Measurements from ENCODE around the gene OTUD5. TPM values are rescaled to one million over a fixed set of nuclear protein-coding genes. Genes with fewer than 3 reads are reported as not detected.
"Not testable (repeated sequence)": the region's sequence is repeated elsewhere in the genome, so short reads cannot be mapped to it uniquely, and the experiment has no call there.

The OTUD5 gene
- total RNA-seq, 1 experiment from 2014 or later = 62.5 TPM

- no peak overlapping the region for H2BK15ac ChIP-seq (ENCODE audit: low read depth, low read length)
- no peak overlapping the region for H3K18ac ChIP-seq (ENCODE audit: insufficient read length, low read depth, low read length)
- no peak overlapping the region for H2BK5ac ChIP-seq (ENCODE audit: insufficient read length, low read length)
- H4K8ac ChIP-seq (replicated peaks; ENCODE audit: insufficient read length, low read depth, low read length) = no peak overlapping the region
- H3K9me3 Mint-ChIP-seq = peaks cover 50 to 54% of the 10 kb centered on the region in 2 experiments
- no peak overlapping the region for H3K56ac ChIP-seq (ENCODE audit: insufficient read length, low read depth, low read length)
- peak; percentile 13; the same call in 1 of the 3 replicates for TF ChIP-seq CTCF (conservative IDR thresholded peaks at IDR 0.05)
- H3K27ac ChIP-seq (ENCODE audit: insufficient read length, low read depth, low read length) = no peak overlapping the region
- no peak overlapping the region for H3K4me2 ChIP-seq (ENCODE audit: insufficient read depth, insufficient read length, low read length)
- H3K14ac ChIP-seq (ENCODE audit: insufficient read depth, low read length) = no peak overlapping the region
- no peak overlapping the region for H2BK12ac ChIP-seq (ENCODE audit: insufficient read length, low read depth, low read length)
- no peaks in the 10 kb centered on the region for H3K79me1 ChIP-seq (ENCODE audit: insufficient read depth, low read depth, low read length, poor library complexity, severe bottlenecking)
- no peak overlapping the region for H3K27ac Mint-ChIP-seq
- no peaks in the 10 kb centered on the region for H3K23me2 ChIP-seq (ENCODE audit: insufficient read length, low read depth, low read length, poor library complexity, severe bottlenecking)
- no peak overlapping the region for H2BK120ac ChIP-seq (ENCODE audit: low read depth, low read length, poor library complexity, severe bottlenecking)
- H3K23ac ChIP-seq (ENCODE audit: insufficient read length, low read depth, low read length) = no peak overlapping the region
- no peaks in the 10 kb centered on the region for H4K20me1 ChIP-seq (ENCODE audit: control insufficient read depth, insufficient read depth, insufficient read length)
- no peak overlapping the region for H3K4ac ChIP-seq (ENCODE audit: low read depth, low read length)
- no peak overlapping the region for H3K4me3 Mint-ChIP-seq
- H3K27me3 ChIP-seq (ENCODE audit: insufficient read depth, low read length) = no peaks in the 10 kb centered on the region
- no peak overlapping the region for H4K5ac ChIP-seq (ENCODE audit: insufficient read length, low read depth, low read length)
- no peaks in the 10 kb centered on the region for H3K9me3 ChIP-seq (ENCODE audit: control insufficient read depth, low read depth, low read length)
- H3K4me1 Mint-ChIP-seq = no peaks in the 10 kb centered on the region
- no peak overlapping the region for H3K9ac ChIP-seq (ENCODE audit: extremely low read depth, insufficient read length, low read length)
- WGBS (ENCODE audit: extremely low coverage, insufficient read length, low lambda C conversion rate) = no CpG with 5 or more reads among the region's 10 CpGs
- peaks cover 10% of the 10 kb centered on the region for H3K27me3 Mint-ChIP-seq (ENCODE audit: low read depth)
- no peak overlapping the region for H2BK20ac ChIP-seq (ENCODE audit: low read depth, low read length, poor library complexity, severe bottlenecking)
- H2AK5ac ChIP-seq (ENCODE audit: insufficient read length, low read length) = no peak overlapping the region
- DNase-seq = no peak
- H3K4me1 ChIP-seq (ENCODE audit: insufficient read depth, low read length) = no peaks in the 10 kb centered on the region
- no peak overlapping the region for H3T11ph ChIP-seq (ENCODE audit: low read length)
- H3K36me3 Mint-ChIP-seq (ENCODE audit: insufficient read depth in 1 of 3, low read depth in 3 of 3) = peaks cover 0 to 3% (median 2%) of the 10 kb centered on the region in 3 experiments; a peak in 2 of 7 replicates
- H4K91ac ChIP-seq (ENCODE audit: insufficient read length, low read depth, low read length) = no peak overlapping the region
- no peaks in the 10 kb centered on the region for H3K79me2 ChIP-seq (ENCODE audit: insufficient read depth, low read length)
- no peak overlapping the region for H2AFZ ChIP-seq (ENCODE audit: low read length)
Observed at GRCh38 chrX:48883729-48884128, 73.7 kb downstream of the OTUD5 start.

GRCh38 chrX:48876944-48877343 is 80.5 kb downstream of the OTUD5 start:
- H3K9me3 Mint-ChIP-seq = peaks cover 52 to 56% of the 10 kb centered on the region in 2 experiments
- not testable (repeated sequence) for H3K9ac ChIP-seq (ENCODE audit: extremely low read depth, insufficient read length, low read length); H3K14ac ChIP-seq (ENCODE audit: insufficient read depth, low read length); H3K27ac Mint-ChIP-seq; H4K91ac ChIP-seq (ENCODE audit: insufficient read length, low read depth, low read length); H3K79me1 ChIP-seq (ENCODE audit: insufficient read depth, low read depth, low read length, poor library complexity, severe bottlenecking); H3K27me3 ChIP-seq (ENCODE audit: insufficient read depth, low read length); H3K23me2 ChIP-seq (ENCODE audit: insufficient read length, low read depth, low read length, poor library complexity, severe bottlenecking); H2BK12ac ChIP-seq (ENCODE audit: insufficient read length, low read depth, low read length); H3K27ac ChIP-seq (ENCODE audit: insufficient read length, low read depth, low read length); H3K36me3 Mint-ChIP-seq (ENCODE audit: insufficient read depth in 1 of 3, low read depth in 3 of 3); H3T11ph ChIP-seq (ENCODE audit: low read length); H3K9me3 ChIP-seq (ENCODE audit: control insufficient read depth, low read depth, low read length); H3K4me1 ChIP-seq (ENCODE audit: insufficient read depth, low read length); H3K27me3 Mint-ChIP-seq (ENCODE audit: low read depth); H2AFZ ChIP-seq (ENCODE audit: low read length); H2BK15ac ChIP-seq (ENCODE audit: low read depth, low read length); H3K79me2 ChIP-seq (ENCODE audit: insufficient read depth, low read length); DNase-seq; H4K5ac ChIP-seq (ENCODE audit: insufficient read length, low read depth, low read length); H4K8ac ChIP-seq (replicated peaks; ENCODE audit: insufficient read length, low read depth, low read length); H2BK5ac ChIP-seq (ENCODE audit: insufficient read length, low read length); H3K18ac ChIP-seq (ENCODE audit: insufficient read length, low read depth, low read length); H2BK20ac ChIP-seq (ENCODE audit: low read depth, low read length, poor library complexity, severe bottlenecking); H2BK120ac ChIP-seq (ENCODE audit: low read depth, low read length, poor library complexity, severe bottlenecking); H3K23ac ChIP-seq (ENCODE audit: insufficient read length, low read depth, low read length); H3K56ac ChIP-seq (ENCODE audit: insufficient read length, low read depth, low read length); H3K4me1 Mint-ChIP-seq; H3K4me3 Mint-ChIP-seq; H3K4ac ChIP-seq (ENCODE audit: low read depth, low read length); H4K20me1 ChIP-seq (ENCODE audit: control insufficient read depth, insufficient read depth, insufficient read length); H2AK5ac ChIP-seq (ENCODE audit: insufficient read length, low read length); H3K4me2 ChIP-seq (ENCODE audit: insufficient read depth, insufficient read length, low read length)
- no CpG with 5 or more reads among the region's 4 CpGs for WGBS (ENCODE audit: extremely low coverage, insufficient read length, low lambda C conversion rate)
